Left renal cortex interstitium (tissue), 4 donors: ENCODE measurements around the gene CYCS. TPM values are rescaled to one million over a fixed set of nuclear protein-coding genes. Genes with fewer than 3 reads are reported as not detected.

Experiments used
- DNase-seq, 4 donors: peaks; one replicate each; pipeline ENCODE4 v3.0.0-alpha.2; 2013; ENCODE audit warnings: low read depth in 4 of 4, low spot score in 2 of 4, missing footprints in 1 of 4
- polyA plus RNA-seq, 4 donors: library from polyadenylated mRNA; unstranded; fragments of 120-200 nt; gene quantifications; one replicate each; pipeline ENCODE4 v1.2.1, GENCODE V29; 2013; ENCODE audit not compliant: insufficient read length in 4 of 4

The CYCS gene
- polyA plus RNA-seq, 4 donors: 142 to 184 (median 169) TPM

- no peak for DNase-seq
Measured at GRCh38 chr7:25075459-25075858, 49.6 kb downstream of the CYCS start.

GRCh38 chr7:25073451-25073850 lies 51.6 kb downstream of the CYCS start:
- no peak for DNase-seq

Other genes starting within 250 kb of the CYCS start
- gene OSBPL3, start 145.1 kb downstream of the CYCS start, polyA plus RNA-seq: 10 to 100 TPM; 15.4 to 29.9 (median 21.2) TPM
- gene NPVF, start 103.2 kb upstream of the CYCS start, polyA plus RNA-seq: under 1 TPM in 2 of 4 donors, not detected in 2; 0.08 to 0.16 TPM